NB4 (cell line): ENCODE results near the gene TBC1D9.

Experiments
- MAX ChIP-seq: IDR thresholded peaks from 2 replicates; pipeline ENCODE4 v1.6.1; 2011; ENCODE audit warnings: low read depth, low read length
- POLR2A ChIP-seq: IDR thresholded peaks from 2 replicates; pipeline ENCODE4 v1.6.1; 2011; ENCODE audit warnings: mild to moderate bottlenecking; ENCODE audit not compliant: insufficient read length; ENCODE audit errors: extremely low read depth
- TF ChIP-seq, protein P1 (sequence below): IDR thresholded peaks from one replicate; pipeline ENCODE4 v1.5.1; 2012; ENCODE audit warnings: low read depth, low read length

GRCh38 chr4:140703463-140703862 lies 52.7 kb downstream of the TBC1D9 start:
- TF ChIP-seq MAX = no peak
- TF ChIP-seq, protein P1, sequence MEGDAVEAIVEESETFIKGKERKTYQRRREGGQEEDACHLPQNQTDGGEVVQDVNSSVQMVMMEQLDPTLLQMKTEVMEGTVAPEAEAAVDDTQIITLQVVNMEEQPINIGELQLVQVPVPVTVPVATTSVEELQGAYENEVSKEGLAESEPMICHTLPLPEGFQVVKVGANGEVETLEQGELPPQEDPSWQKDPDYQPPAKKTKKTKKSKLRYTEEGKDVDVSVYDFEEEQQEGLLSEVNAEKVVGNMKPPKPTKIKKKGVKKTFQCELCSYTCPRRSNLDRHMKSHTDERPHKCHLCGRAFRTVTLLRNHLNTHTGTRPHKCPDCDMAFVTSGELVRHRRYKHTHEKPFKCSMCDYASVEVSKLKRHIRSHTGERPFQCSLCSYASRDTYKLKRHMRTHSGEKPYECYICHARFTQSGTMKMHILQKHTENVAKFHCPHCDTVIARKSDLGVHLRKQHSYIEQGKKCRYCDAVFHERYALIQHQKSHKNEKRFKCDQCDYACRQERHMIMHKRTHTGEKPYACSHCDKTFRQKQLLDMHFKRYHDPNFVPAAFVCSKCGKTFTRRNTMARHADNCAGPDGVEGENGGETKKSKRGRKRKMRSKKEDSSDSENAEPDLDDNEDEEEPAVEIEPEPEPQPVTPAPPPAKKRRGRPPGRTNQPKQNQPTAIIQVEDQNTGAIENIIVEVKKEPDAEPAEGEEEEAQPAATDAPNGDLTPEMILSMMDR = no peak
- no peak for TF ChIP-seq POLR2A
